Thyroid gland (tissue), 4 donors: ENCODE measurements around the gene SIM2.

Experiments used
- POLR2A ChIP-seq, 2 donors: fragments of 450-650 bp; IDR thresholded peaks; one replicate each; pipeline ENCODE4 v1.6.1; 2017; ENCODE audit warnings: antibody characterized with exemption in 2 of 2, mild to moderate bottlenecking in 2 of 2, moderate library complexity in 1 of 2
- TF ChIP-seq, protein P1 (sequence below), 6 experiments: fragments of 200-600 bp in 3 of 6; fragments of 450-650 bp in 3 of 6; sonication (generic) in 3 of 6; IDR thresholded peaks; one replicate each; pipeline ENCODE4 v1.5.1; 2016 to 2019; ENCODE audit warnings: antibody characterized with exemption in 6 of 6, mild to moderate bottlenecking in 2 of 6, inconsistent platforms in 1 of 6, moderate library complexity in 1 of 6

GRCh38 chr21:36693489-36694030 lies 5.4 kb upstream of the SIM2 start:
- TF ChIP-seq, protein P1, sequence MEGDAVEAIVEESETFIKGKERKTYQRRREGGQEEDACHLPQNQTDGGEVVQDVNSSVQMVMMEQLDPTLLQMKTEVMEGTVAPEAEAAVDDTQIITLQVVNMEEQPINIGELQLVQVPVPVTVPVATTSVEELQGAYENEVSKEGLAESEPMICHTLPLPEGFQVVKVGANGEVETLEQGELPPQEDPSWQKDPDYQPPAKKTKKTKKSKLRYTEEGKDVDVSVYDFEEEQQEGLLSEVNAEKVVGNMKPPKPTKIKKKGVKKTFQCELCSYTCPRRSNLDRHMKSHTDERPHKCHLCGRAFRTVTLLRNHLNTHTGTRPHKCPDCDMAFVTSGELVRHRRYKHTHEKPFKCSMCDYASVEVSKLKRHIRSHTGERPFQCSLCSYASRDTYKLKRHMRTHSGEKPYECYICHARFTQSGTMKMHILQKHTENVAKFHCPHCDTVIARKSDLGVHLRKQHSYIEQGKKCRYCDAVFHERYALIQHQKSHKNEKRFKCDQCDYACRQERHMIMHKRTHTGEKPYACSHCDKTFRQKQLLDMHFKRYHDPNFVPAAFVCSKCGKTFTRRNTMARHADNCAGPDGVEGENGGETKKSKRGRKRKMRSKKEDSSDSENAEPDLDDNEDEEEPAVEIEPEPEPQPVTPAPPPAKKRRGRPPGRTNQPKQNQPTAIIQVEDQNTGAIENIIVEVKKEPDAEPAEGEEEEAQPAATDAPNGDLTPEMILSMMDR (IDR thresholded peaks at IDR 0.05) = no peak
- no peak for TF ChIP-seq POLR2A (IDR thresholded peaks at IDR 0.05)
